ENCODE measurements around the gene EML4.

EML4 gene

GRCh38 chr2:42359304-42359964 lies 190.3 kb downstream of the EML4 start:
- H3K4me3 ChIP-seq (ENCODE audit: low read depth, low read length): peak overlapping the region; percentile 98
- H2AFZ ChIP-seq: peak overlapping the region; percentile 22
- H3K9me3 ChIP-seq (ENCODE audit: control insufficient read depth, low read length): no peaks in the 10 kb centered on the region
- H3K27ac ChIP-seq: peak overlapping the region; percentile 95
- H3K4me2 ChIP-seq (ENCODE audit: low read length): peak overlapping the region; percentile 86
- peaks cover 55% of the 10 kb centered on the region for H3K79me2 ChIP-seq
- H3K27me3 ChIP-seq (ENCODE audit: control insufficient read depth, insufficient read depth, low read length): no peaks in the 10 kb centered on the region
- H3K9ac ChIP-seq: peak overlapping the region; percentile 61
- TF ChIP-seq, protein P1, sequence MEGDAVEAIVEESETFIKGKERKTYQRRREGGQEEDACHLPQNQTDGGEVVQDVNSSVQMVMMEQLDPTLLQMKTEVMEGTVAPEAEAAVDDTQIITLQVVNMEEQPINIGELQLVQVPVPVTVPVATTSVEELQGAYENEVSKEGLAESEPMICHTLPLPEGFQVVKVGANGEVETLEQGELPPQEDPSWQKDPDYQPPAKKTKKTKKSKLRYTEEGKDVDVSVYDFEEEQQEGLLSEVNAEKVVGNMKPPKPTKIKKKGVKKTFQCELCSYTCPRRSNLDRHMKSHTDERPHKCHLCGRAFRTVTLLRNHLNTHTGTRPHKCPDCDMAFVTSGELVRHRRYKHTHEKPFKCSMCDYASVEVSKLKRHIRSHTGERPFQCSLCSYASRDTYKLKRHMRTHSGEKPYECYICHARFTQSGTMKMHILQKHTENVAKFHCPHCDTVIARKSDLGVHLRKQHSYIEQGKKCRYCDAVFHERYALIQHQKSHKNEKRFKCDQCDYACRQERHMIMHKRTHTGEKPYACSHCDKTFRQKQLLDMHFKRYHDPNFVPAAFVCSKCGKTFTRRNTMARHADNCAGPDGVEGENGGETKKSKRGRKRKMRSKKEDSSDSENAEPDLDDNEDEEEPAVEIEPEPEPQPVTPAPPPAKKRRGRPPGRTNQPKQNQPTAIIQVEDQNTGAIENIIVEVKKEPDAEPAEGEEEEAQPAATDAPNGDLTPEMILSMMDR (IDR thresholded peaks at IDR 0.05): no peak
- peaks cover 10% of the 10 kb centered on the region for H3K4me1 ChIP-seq
- no peaks in the 10 kb centered on the region for H3K36me3 ChIP-seq (ENCODE audit: control insufficient read depth, insufficient read depth, low read length)

DNA sequence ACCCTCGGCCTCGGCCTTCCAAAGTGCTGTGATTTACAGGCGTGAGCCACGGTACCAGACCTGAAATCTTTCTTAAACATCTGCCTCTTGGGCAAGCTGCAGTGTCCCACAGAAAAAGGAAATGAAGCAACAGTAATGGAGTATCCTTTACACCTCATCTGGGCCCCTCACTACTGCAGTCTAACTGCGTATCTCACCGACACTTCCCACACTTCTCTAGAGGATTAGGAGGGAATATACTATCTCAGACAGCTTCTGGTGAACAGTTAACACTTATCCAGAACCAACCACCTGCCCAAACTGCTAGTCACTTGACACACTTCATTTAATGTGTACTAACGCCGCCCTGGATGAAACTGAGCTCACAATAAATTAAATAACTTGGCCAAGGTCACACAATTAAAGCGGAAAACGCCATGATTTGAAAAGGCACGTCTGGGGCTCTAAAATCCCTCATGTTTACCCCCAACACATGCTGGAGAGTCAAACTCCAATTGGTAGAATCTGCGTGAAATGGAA lies 190.9 kb downstream of the EML4 start:
- H2AFZ ChIP-seq: peak overlapping the region; percentile 22
- H3K9ac ChIP-seq: peak overlapping the region; percentile 61
- H3K4me2 ChIP-seq (ENCODE audit: low read length): peak overlapping the region; percentile 86
- TF ChIP-seq, protein P1 (IDR thresholded peaks at IDR 0.05): no peak
- H3K4me1 ChIP-seq: peaks cover 10% of the 10 kb centered on the region
- H3K27me3 ChIP-seq (ENCODE audit: control insufficient read depth, insufficient read depth, low read length): no peaks in the 10 kb centered on the region
- no peaks in the 10 kb centered on the region for H3K9me3 ChIP-seq (ENCODE audit: control insufficient read depth, low read length)
- no peaks in the 10 kb centered on the region for H3K36me3 ChIP-seq (ENCODE audit: control insufficient read depth, insufficient read depth, low read length)
- peak overlapping the region; percentile 95 for H3K27ac ChIP-seq
- peak overlapping the region; percentile 98 for H3K4me3 ChIP-seq (ENCODE audit: low read depth, low read length)
- H3K79me2 ChIP-seq: peaks cover 49% of the 10 kb centered on the region

DNA sequence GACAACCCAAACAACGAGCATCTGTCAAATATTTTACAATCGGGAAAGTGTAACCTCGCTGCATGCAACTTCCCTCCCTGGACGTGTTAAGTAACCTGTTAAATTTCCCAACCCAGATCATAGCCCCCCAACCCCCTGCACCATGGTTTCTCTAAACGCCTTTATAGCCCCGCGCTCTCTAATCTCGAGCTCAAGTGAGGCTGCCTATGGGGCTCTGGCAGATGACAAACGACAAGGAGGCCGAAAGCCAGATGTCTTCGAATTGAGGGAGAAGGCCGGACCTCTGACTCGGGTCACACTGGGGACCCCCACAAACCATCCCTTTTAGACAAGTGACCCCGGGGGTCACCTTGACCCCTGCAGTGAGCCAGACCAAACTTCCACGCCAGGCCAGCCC lies 191.3 kb downstream of the EML4 start:
- H3K4me3 ChIP-seq (ENCODE audit: low read depth, low read length): peak overlapping the region; percentile 98
- H3K4me1 ChIP-seq: peaks cover 10% of the 10 kb centered on the region
- H2AFZ ChIP-seq: peak overlapping the region; percentile 84
- no peaks in the 10 kb centered on the region for H3K36me3 ChIP-seq (ENCODE audit: control insufficient read depth, insufficient read depth, low read length)
- TF ChIP-seq, protein P1 (IDR thresholded peaks at IDR 0.05): no peak
- no peaks in the 10 kb centered on the region for H3K9me3 ChIP-seq (ENCODE audit: control insufficient read depth, low read length)
- H3K79me2 ChIP-seq: peaks cover 46% of the 10 kb centered on the region
- peak overlapping the region; percentile 86 for H3K4me2 ChIP-seq (ENCODE audit: low read length)
- H3K27me3 ChIP-seq (ENCODE audit: control insufficient read depth, insufficient read depth, low read length): no peaks in the 10 kb centered on the region
- H3K9ac ChIP-seq: peak overlapping the region; percentile 61
- H3K27ac ChIP-seq: peak overlapping the region; percentile 95

DNA sequence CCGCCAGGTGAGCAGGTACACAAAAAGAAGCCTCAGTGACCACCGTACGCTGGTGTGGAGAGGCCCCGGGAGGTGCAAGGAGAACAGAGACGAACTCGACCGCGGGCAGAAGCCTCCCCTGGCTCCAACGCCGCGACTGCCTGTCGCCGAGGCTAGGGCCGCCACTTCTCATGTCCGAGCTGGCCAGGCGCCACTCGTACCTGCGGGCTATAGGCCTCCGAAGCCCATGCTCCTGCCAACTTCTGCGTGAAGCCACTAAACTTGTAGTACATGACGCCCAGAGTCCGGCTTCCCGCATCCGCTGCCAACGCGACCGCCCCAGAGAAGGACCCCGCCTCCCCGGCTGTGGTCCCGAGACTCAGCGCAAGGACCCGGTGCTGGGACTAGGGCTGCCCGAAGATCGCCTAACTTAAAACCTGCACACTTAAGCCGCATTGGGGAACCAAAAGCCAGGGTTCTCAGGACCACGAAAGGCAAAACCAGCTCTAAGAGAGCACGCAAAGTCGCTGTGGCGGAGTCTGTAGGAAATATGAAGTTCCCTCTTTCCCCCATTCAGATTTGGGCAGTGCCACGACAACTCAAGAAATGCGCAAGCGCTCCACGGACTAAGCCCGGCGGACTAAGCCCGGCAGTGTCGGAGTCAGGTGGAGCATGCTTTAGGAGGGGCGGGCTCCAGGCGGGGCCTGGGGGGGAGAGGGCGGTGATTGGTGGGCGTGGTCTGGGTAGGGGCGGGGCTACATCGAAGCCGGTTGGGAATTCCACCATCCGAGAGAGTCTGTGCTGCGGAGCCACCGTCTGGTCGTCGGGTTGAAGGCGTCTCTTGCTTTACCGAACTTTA lies 192.0 kb downstream of the EML4 start, which contains the start of gene COX7A2L:
COX7A2L (minus strand) TSS at position 328 of the 838 bp plus-strand sequence; CDS start at position 272, 56 bp downstream.
- TF ChIP-seq, protein P1 (IDR thresholded peaks at IDR 0.05): peak; percentile 47
- peaks cover 10% of the 10 kb centered on the region for H3K4me1 ChIP-seq
- H3K27me3 ChIP-seq (ENCODE audit: control insufficient read depth, insufficient read depth, low read length): no peaks in the 10 kb centered on the region

More for the DNA sequence above, 192.0 kb downstream of the EML4 start, which contains the start of gene COX7A2L:
- H3K36me3 ChIP-seq (ENCODE audit: control insufficient read depth, insufficient read depth, low read length): no peaks in the 10 kb centered on the region
- H3K4me2 ChIP-seq (ENCODE audit: low read length): peak within 1 kb of the TSS; percentile 86
- peak within 1 kb of the TSS; percentile 61 for H3K9ac ChIP-seq
- H3K4me3 ChIP-seq (ENCODE audit: low read depth, low read length): peak within 1 kb of the TSS; percentile 98
- peak within 1 kb of the TSS; percentile 95 for H3K27ac ChIP-seq
- peak within 1 kb of the TSS; percentile 84 for H2AFZ ChIP-seq
- no peaks in the 10 kb centered on the region for H3K9me3 ChIP-seq (ENCODE audit: control insufficient read depth, low read length)
- peaks cover 43% of the 10 kb centered on the region for H3K79me2 ChIP-seq
